Calu3 (cell line): ENCODE measurements around the gene SAMD9L. TPM values are rescaled to one million over a fixed set of nuclear protein-coding genes. Genes with fewer than 3 reads are reported as not detected.

ENCODE experiments used
- BruUV-seq: library from RNA; stranded (reverse); fragments of 400-500 nt; replicated peaks from 2 replicates; lab custom pipeline; 2021; lab: Mats Ljungman, UMichigan
- CTCF ChIA-PET: fragments of 300-600 bp; sonication (Branson Sonifier 250); formaldehyde crosslinking; loops from one replicate; lab custom pipeline; 2022; ENCODE audit warnings: antibody characterized with exemption; lab: Charles Lee
- DNase-seq: peaks from one replicate; pipeline ENCODE4 v3.0.0; 2022
- H3K27ac Mint-ChIP-seq: one replicate; pipeline ENCODE4 v1.8.0; 2022; ENCODE audit warnings: mixed read lengths; ENCODE audit not compliant: unreplicated experiment
- H3K27me3 Mint-ChIP-seq: one replicate; pipeline ENCODE4 v1.8.0; 2022; ENCODE audit warnings: mixed read lengths; ENCODE audit not compliant: unreplicated experiment
- H3K36me3 Mint-ChIP-seq: one replicate; pipeline ENCODE4 v1.8.0; 2022; ENCODE audit warnings: mild to moderate bottlenecking, moderate library complexity, mixed read lengths; ENCODE audit not compliant: insufficient read depth, unreplicated experiment
- H3K4me1 Mint-ChIP-seq: one replicate; pipeline ENCODE4 v1.8.0; 2022; ENCODE audit warnings: mild to moderate bottlenecking, low read depth, mixed read lengths; ENCODE audit not compliant: unreplicated experiment
- H3K4me3 Mint-ChIP-seq: one replicate; pipeline ENCODE4 v1.8.0; 2022; ENCODE audit warnings: mild to moderate bottlenecking, low read depth, moderate library complexity, mixed read lengths; ENCODE audit not compliant: unreplicated experiment
- H3K9me3 Mint-ChIP-seq: one replicate; pipeline ENCODE4 v1.8.0; 2022; ENCODE audit warnings: low read depth, mixed read lengths; ENCODE audit not compliant: unreplicated experiment
- intact Hi-C: fragments of 100-400 bp; cut with micrococcal nuclease; formaldehyde crosslinking; loops from one replicate; pipeline ENCODE4 v1.10.0; 2022; ENCODE audit not compliant: unreplicated experiment
- total RNA-seq: library from RNA; stranded (reverse); gene quantifications from 2 replicates; pipeline ENCODE4 v1.2.3, GENCODE V29; 2022
- TF ChIP-seq, protein P1 (sequence below): fragments of 200-600 bp; IDR thresholded peaks from one replicate; pipeline ENCODE4 v1.8.0; 2022; ENCODE audit warnings: antibody characterized with exemption; ENCODE audit not compliant: unreplicated experiment

The SAMD9L gene
- total RNA-seq, 1 experiment from 2014 or later = 25.9 TPM

DNA sequence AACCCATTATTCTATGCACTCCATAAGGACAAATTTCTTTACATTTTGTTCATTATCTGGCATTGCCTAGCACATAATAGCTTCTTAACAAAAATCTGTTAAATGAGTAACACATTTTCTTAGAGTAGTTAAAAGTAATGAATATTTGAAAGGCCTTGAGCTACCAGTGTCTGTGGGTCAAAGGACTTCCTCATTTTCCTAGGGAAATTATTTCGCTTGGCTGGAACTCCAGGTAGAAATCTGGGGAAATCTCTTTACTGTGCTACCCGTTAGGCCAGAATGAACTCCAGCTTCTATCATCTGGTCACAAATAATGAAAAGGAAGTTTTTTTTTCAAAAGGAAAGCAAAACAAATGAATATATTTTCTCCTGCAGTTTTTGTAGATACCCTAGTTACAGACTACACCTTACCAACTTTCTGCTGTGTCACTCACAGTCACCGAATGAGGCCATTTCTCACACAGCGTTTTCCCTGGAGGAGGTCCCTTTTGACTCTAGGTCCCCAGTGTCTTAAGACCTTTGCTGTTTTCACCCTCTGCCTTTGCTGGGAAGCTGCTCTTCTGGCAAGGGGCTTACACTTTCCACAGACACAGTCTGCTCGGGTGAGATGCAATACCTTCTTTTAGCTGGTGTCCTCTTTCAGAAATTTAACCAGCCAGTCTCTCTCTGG lies 1.6 kb downstream of the SAMD9L start:
- Mint-ChIP-seq H3K36me3 (no peaks in the 10 kb centered on the region), H3K4me1 (peaks cover 48% of the 10 kb centered on the region), H3K27ac (peak overlapping the region; percentile 3), H3K9me3 (peaks cover 3% of the 10 kb centered on the region), H3K4me3 (peak overlapping the region; percentile 55), H3K27me3 (no peaks in the 10 kb centered on the region)
- CTCF ChIA-PET = interaction anchor here (1.2 to 2.0 kb wide), 2 partner anchors 9 to 29 kb away, joined by 4 to 8 read pairs; partner anchors contain the start of gene SAMD9
- TF ChIP-seq, protein P1, sequence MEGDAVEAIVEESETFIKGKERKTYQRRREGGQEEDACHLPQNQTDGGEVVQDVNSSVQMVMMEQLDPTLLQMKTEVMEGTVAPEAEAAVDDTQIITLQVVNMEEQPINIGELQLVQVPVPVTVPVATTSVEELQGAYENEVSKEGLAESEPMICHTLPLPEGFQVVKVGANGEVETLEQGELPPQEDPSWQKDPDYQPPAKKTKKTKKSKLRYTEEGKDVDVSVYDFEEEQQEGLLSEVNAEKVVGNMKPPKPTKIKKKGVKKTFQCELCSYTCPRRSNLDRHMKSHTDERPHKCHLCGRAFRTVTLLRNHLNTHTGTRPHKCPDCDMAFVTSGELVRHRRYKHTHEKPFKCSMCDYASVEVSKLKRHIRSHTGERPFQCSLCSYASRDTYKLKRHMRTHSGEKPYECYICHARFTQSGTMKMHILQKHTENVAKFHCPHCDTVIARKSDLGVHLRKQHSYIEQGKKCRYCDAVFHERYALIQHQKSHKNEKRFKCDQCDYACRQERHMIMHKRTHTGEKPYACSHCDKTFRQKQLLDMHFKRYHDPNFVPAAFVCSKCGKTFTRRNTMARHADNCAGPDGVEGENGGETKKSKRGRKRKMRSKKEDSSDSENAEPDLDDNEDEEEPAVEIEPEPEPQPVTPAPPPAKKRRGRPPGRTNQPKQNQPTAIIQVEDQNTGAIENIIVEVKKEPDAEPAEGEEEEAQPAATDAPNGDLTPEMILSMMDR = no peak
- BruUV-seq = no TSS peak
- intact Hi-C loops = loop anchor here (2.0 kb wide), 1 partner anchor 28 kb away; no protein-coding TSS in a partner anchor
- no peak for DNase-seq

- Mint-ChIP-seq H3K4me1 (peaks cover 48% of the 10 kb centered on the region), H3K4me3 (no peak overlapping the region), H3K27ac (peak overlapping the region; percentile 3), H3K9me3 (peaks cover 3% of the 10 kb centered on the region), H3K27me3 (no peaks in the 10 kb centered on the region), H3K36me3 (no peaks in the 10 kb centered on the region)
- CTCF ChIA-PET = interaction anchor here (1.2 to 2.0 kb wide), 2 partner anchors 8 to 28 kb away, joined by 4 to 8 read pairs; partner anchors contain the start of gene SAMD9
- no TSS peak for BruUV-seq
- TF ChIP-seq, protein P1 = no peak
- intact Hi-C loops = loop anchor here (2.0 kb wide), 1 partner anchor 27 kb away; no protein-coding TSS in a partner anchor
- no peak for DNase-seq
These were observed 2.1 kb downstream of the SAMD9L start for GRCh38 chr7:93146036-93146435.

GRCh38 chr7:93145354-93145753 lies 2.8 kb downstream of the SAMD9L start:
- TF ChIP-seq, protein P1 = no peak
- H3K4me1 Mint-ChIP-seq = peaks cover 41% of the 10 kb centered on the region
- CTCF ChIA-PET = no interaction called here
- H3K27ac Mint-ChIP-seq = no peak overlapping the region
- H3K9me3 Mint-ChIP-seq = no peaks in the 10 kb centered on the region
- H3K27me3 Mint-ChIP-seq = no peaks in the 10 kb centered on the region
- DNase-seq = no peak
- H3K36me3 Mint-ChIP-seq = no peaks in the 10 kb centered on the region
- no peak overlapping the region for H3K4me3 Mint-ChIP-seq
- intact Hi-C loops = no loop called here
- BruUV-seq = no TSS peak

DNA sequence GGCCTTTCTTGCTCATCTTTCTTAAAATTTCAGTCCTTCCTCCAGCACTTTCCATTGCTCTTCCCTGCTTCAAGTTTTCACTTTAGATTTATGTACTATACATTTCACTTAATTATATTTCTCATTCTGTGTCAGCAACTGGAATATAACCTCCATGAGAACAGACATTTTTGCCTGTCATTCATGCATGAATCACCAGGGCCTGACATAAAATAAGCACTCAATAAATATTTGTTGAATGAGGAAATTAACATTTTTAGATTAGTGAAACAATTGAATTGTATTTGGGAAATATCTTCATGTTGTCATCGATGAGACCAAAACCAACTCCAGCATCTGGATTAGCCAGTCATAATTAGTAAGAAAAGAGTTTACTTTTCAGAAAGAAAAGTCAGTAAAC lies 6.1 kb downstream of the SAMD9L start:
- Mint-ChIP-seq H3K4me1 (peaks cover 13% of the 10 kb centered on the region), H3K9me3 (no peaks in the 10 kb centered on the region), H3K4me3 (no peak overlapping the region), H3K36me3 (no peaks in the 10 kb centered on the region), H3K27me3 (no peaks in the 10 kb centered on the region), H3K27ac (no peak overlapping the region)
- no TSS peak for BruUV-seq
- intact Hi-C loops = no loop called here
- TF ChIP-seq, protein P1 = no peak
- no peak for DNase-seq
- CTCF ChIA-PET = no interaction called here
